Activated T-cell treated with anti-CD3 and anti-CD28 coated beads, Interleukin-2, amount 50 U/mL, for 24 hours (primary cell): Measurements from ENCODE around the gene TRPC1.
"Not testable (repeated sequence)": the region's sequence is repeated elsewhere in the genome, so short reads cannot be mapped to it uniquely, and the experiment has no call there.

Experiments used
- DNase-seq: peaks from one replicate; pipeline ENCODE4 v3.0.0-alpha.2; 2020
- H3K27ac Mint-ChIP-seq: 2 replicates; pipeline ENCODE4 v1.8.0; 2020; ENCODE audit warnings: mild to moderate bottlenecking, mixed read lengths
- H3K27me3 Mint-ChIP-seq: 2 replicates; pipeline ENCODE4 v1.8.0; 2020; ENCODE audit warnings: mixed read lengths
- H3K36me3 Mint-ChIP-seq: 2 replicates; pipeline ENCODE4 v1.8.0; 2020; ENCODE audit warnings: low read depth, mixed read lengths
- H3K4me1 Mint-ChIP-seq: 2 replicates; pipeline ENCODE4 v1.8.0; 2020; ENCODE audit warnings: low read depth, mixed read lengths
- H3K4me3 Mint-ChIP-seq: 2 replicates; pipeline ENCODE4 v1.8.0; 2020; ENCODE audit warnings: mild to moderate bottlenecking, moderate library complexity, mixed read lengths
- H3K9me3 Mint-ChIP-seq: 2 replicates; pipeline ENCODE4 v1.8.0; 2020; ENCODE audit warnings: mixed read lengths

The TRPC1 gene

GRCh38 chr3:142723968-142724681, at the start of gene TRPC1:
TRPC1 (plus strand) TSS chr3:142724034; CDS start chr3:142724560, 526 bp downstream.
- no peaks in the 10 kb centered on the region for H3K9me3 Mint-ChIP-seq
- H3K27me3 Mint-ChIP-seq, result peaks cover 45% of the 10 kb centered on the region
- peaks cover 4% of the 10 kb centered on the region for H3K36me3 Mint-ChIP-seq
- peak within 1 kb of the TSS; percentile 85 for H3K4me3 Mint-ChIP-seq
- peaks cover 12% of the 10 kb centered on the region for H3K4me1 Mint-ChIP-seq
- DNase-seq, result peak; percentile 85
- peak within 1 kb of the TSS; percentile 92 for H3K27ac Mint-ChIP-seq

GRCh38 chr3:142676151-142676550, 47.7 kb upstream of the TRPC1 start:
- H3K9me3 Mint-ChIP-seq, result no peaks in the 10 kb centered on the region
- no peaks in the 10 kb centered on the region for H3K27me3 Mint-ChIP-seq
- no peak overlapping the region for H3K4me3 Mint-ChIP-seq
- peaks cover 2% of the 10 kb centered on the region for H3K36me3 Mint-ChIP-seq
- H3K4me1 Mint-ChIP-seq, result no peaks in the 10 kb centered on the region
- no peak for DNase-seq
- H3K27ac Mint-ChIP-seq, result no peak overlapping the region

- no peak overlapping the region for H3K4me3 Mint-ChIP-seq
- no peaks in the 10 kb centered on the region for H3K4me1 Mint-ChIP-seq
- no peak overlapping the region for H3K27ac Mint-ChIP-seq
- H3K27me3 Mint-ChIP-seq, result no peaks in the 10 kb centered on the region
- H3K9me3 Mint-ChIP-seq, result no peaks in the 10 kb centered on the region
- peaks cover 2% of the 10 kb centered on the region for H3K36me3 Mint-ChIP-seq
- no peak for DNase-seq
Measured at GRCh38 chr3:142680710-142681109, 43.1 kb upstream of the TRPC1 start.

DNA sequence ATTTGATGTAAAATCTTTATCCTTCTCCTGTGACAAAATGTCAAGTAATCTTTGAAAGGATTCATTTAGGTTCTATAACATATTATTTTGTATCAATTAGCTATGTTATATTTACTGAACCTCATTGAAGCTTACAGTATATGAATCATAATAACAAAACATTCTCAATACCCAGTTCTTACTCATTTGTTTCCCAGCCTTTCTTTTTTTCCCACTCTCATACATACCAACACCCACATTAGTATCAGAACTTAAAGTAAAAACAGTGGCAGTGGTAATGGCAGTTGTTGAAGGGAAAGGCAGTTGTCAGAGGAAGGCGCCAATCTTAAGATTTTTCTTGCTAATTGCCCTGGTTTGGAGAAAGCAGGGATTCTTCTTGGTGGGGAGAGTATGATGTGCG, 33.2 kb upstream of the TRPC1 start:
- Mint-ChIP-seq H3K4me3 (no peak overlapping the region), H3K36me3 (no peaks in the 10 kb centered on the region), H3K27me3 (no peaks in the 10 kb centered on the region), H3K9me3 (no peaks in the 10 kb centered on the region), H3K27ac (no peak overlapping the region), H3K4me1 (peaks cover 4% of the 10 kb centered on the region)
- DNase-seq, result no peak

GRCh38 chr3:142691527-142691926, 32.3 kb upstream of the TRPC1 start:
- no peaks in the 10 kb centered on the region for H3K36me3 Mint-ChIP-seq
- no peak overlapping the region for H3K4me3 Mint-ChIP-seq
- peaks cover 4% of the 10 kb centered on the region for H3K4me1 Mint-ChIP-seq
- no peak for DNase-seq
- H3K9me3 Mint-ChIP-seq, result no peaks in the 10 kb centered on the region
- no peaks in the 10 kb centered on the region for H3K27me3 Mint-ChIP-seq
- no peak overlapping the region for H3K27ac Mint-ChIP-seq

DNA sequence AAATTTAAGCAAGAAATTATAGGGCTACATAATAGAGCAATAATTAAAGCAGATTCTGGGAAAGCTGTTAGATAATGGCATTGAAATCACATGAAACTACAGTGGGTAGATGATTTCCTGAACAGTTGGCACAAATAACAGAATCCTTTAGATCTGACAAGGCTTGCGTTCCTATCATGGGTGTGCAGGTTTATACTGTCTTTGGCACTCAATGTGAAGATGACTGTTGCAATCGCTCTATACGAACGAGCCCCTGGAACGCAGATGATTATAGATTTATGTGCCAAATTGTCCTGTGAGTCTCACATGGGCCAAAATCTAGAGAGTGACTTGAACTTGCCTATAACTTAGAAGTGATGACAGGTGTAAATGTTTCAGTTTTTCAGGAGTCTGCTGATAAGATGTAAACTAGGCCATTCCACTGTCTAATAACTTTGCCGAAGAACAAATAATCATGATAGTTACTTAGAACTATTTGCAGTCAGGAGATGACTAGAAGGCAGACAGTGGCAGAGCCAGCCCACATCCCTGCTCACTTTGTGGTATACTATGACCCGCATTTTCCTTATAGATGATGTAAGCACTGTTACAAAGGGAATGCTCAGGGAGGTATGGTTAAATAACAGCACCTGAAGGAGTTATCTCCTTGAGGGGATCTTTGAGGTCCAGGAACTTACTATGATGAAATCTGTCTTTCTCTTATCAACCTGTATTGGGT, 30.5 kb upstream of the TRPC1 start:
- H3K9me3 Mint-ChIP-seq, result no peaks in the 10 kb centered on the region

DNA sequence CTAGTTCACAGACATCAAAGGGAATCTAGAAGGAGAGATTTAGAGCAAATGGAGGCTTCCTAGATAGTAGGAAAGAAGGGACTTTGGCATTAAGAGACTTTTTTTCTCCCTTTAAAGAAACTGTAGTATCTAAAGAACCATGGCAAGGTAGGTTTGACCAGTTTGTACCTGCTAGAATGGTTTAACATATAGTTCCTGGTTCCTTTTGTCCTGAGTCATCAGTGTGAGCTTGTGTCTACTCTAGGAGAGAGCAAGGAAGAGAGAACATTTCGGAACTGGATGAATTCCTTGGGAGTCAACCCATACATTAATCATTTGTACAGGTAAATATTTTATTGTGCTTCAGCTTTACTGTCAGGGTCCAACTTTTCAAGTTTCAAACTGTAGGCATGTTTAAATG, 29.6 kb upstream of the TRPC1 start:
- Mint-ChIP-seq H3K9me3 (no peaks in the 10 kb centered on the region), H3K4me3 (no peak overlapping the region), H3K36me3 (no peaks in the 10 kb centered on the region), H3K4me1 (peaks cover 4% of the 10 kb centered on the region), H3K27me3 (no peaks in the 10 kb centered on the region), H3K27ac (no peak overlapping the region)
- no peak for DNase-seq

More for the DNA sequence above, 30.5 kb upstream of the TRPC1 start:
- no peak for DNase-seq
- Mint-ChIP-seq H3K27ac (no peak overlapping the region), H3K4me3 (no peak overlapping the region), H3K27me3 (no peaks in the 10 kb centered on the region), H3K4me1 (peaks cover 4% of the 10 kb centered on the region), H3K36me3 (no peaks in the 10 kb centered on the region)

- no peak overlapping the region for H3K27ac Mint-ChIP-seq
- H3K4me3 Mint-ChIP-seq, result no peak overlapping the region
Measured at GRCh38 chr3:142705198-142705597, 18.6 kb upstream of the TRPC1 start.

DNA sequence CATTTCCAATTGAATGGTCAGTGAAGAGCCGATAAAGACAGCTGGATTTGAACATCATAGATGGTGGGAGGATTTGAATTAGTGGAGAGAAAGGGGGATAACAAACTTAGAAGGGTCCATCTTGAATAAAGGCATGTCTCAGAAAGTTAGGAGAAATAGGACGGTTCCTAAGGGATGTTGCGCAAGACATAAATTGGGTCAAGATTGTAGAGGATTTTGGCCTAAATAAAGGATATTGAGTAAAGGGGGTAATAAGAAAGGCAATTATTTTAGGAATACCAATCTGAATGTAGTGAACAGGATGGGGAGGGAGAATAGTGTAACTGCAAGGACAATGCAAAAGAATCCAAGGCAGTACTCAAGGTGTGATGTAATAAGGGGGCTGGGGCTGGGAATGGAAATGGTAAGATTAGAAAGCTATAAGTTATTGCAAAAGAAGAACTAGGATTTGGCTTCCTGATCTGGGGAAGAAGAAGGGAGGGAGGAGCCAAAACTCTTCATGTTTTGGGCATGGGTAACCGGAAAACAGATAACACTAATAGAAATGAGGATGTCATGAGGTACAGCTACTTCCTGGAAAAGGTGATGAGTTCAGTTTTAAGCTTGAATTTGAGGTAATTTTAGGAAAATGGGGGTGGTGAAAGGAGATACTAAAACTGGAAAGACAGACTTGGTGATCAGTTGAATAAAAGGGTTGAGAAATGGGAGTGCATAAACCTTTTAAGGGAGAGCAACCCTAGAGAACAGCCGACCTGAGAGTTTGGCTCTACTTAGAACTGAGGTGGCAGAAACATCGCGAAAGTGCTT, 17.3 kb upstream of the TRPC1 start:
- no peak for DNase-seq
- Mint-ChIP-seq H3K27me3 (no peaks in the 10 kb centered on the region), H3K27ac (no peak overlapping the region), H3K9me3 (no peaks in the 10 kb centered on the region), H3K4me3 (no peak overlapping the region), H3K36me3 (no peaks in the 10 kb centered on the region), H3K4me1 (peaks cover 6% of the 10 kb centered on the region)

More at GRCh38 chr3:142705198-142705597, 18.6 kb upstream of the TRPC1 start:
- H3K27me3 Mint-ChIP-seq, result no peaks in the 10 kb centered on the region
- peaks cover 6% of the 10 kb centered on the region for H3K4me1 Mint-ChIP-seq
- no peaks in the 10 kb centered on the region for H3K9me3 Mint-ChIP-seq
- no peaks in the 10 kb centered on the region for H3K36me3 Mint-ChIP-seq
- no peak for DNase-seq

DNA sequence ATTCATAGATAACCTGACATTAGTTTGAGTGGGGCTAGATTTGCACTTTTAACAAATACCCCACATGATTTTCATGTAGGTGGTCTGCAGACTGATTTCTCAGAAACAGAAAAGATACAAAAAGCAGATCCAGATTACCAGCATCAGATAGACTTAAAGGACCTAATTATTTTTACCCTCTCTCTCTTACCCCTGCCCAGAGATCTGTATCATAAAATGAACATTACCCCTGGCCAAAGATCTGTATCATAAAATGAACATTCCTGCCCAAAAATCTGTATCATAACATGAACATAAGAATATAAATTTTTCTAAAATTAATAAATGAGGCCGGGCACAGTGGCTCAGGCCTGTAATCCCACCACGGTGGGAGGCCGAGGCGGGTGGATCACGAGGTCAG, 14.6 kb upstream of the TRPC1 start:
- no peaks in the 10 kb centered on the region for H3K27me3 Mint-ChIP-seq
- H3K4me1 Mint-ChIP-seq, result peaks cover 6% of the 10 kb centered on the region
- no peak overlapping the region for H3K4me3 Mint-ChIP-seq
- no peak overlapping the region for H3K27ac Mint-ChIP-seq
- no peak for DNase-seq
- no peaks in the 10 kb centered on the region for H3K36me3 Mint-ChIP-seq
- no peaks in the 10 kb centered on the region for H3K9me3 Mint-ChIP-seq

GRCh38 chr3:142714882-142715281, 9.0 kb upstream of the TRPC1 start:
- H3K4me3 Mint-ChIP-seq, result not testable (repeated sequence)
- peaks cover 34% of the 10 kb centered on the region for H3K27me3 Mint-ChIP-seq

GRCh38 chr3:142716102-142716501, 7.7 kb upstream of the TRPC1 start:
- Mint-ChIP-seq H3K4me1 (no peaks in the 10 kb centered on the region), H3K27me3 (peaks cover 44% of the 10 kb centered on the region), H3K36me3 (no peaks in the 10 kb centered on the region), H3K4me3 (no peak overlapping the region), H3K9me3 (no peaks in the 10 kb centered on the region), H3K27ac (no peak overlapping the region)
- no peak for DNase-seq

More at GRCh38 chr3:142714882-142715281, 9.0 kb upstream of the TRPC1 start:
- DNase-seq, H3K27ac Mint-ChIP-seq, H3K4me1 Mint-ChIP-seq, H3K36me3 Mint-ChIP-seq, H3K9me3 Mint-ChIP-seq: not testable (repeated sequence)

DNA sequence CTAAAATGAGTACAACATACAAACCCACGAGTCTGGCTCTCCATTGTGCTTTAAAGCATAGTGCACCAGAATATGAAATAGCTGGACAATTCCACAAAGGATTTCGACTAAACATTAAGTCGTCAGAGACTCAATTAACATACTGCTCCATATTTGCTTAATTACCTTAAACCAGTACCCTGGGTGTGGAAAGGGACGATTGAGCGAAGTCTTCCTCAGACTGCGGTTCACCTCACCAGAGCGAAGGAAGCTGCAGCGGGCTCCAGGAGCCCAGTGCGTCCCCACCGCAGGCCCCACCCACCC, 218 bp upstream of the TRPC1 start:
- Mint-ChIP-seq H3K4me3 (peak overlapping the region; percentile 85), H3K4me1 (peaks cover 12% of the 10 kb centered on the region), H3K36me3 (peaks cover 4% of the 10 kb centered on the region), H3K27me3 (peaks cover 50% of the 10 kb centered on the region), H3K27ac (no peak overlapping the region), H3K9me3 (no peaks in the 10 kb centered on the region)
- no peak for DNase-seq

GRCh38 chr3:142724682-142725356, 985 bp downstream of the TRPC1 start:
- Mint-ChIP-seq H3K27ac (peak overlapping the region; percentile 74), H3K36me3 (peaks cover 4% of the 10 kb centered on the region), H3K27me3 (peaks cover 39% of the 10 kb centered on the region), H3K4me1 (peaks cover 12% of the 10 kb centered on the region), H3K4me3 (peak overlapping the region; percentile 85), H3K9me3 (no peaks in the 10 kb centered on the region)
- no peak for DNase-seq
